Measurements from ENCODE around the gene GTF2F2.
"Not testable (repeated sequence)": the region's sequence is repeated elsewhere in the genome, so short reads cannot be mapped to it uniquely, and the experiment has no call there.

Gene GTF2F2

GRCh38 chr13:45297456-45298205, 177.3 kb downstream of the GTF2F2 start:
- TF ChIP-seq CTCF (conservative IDR thresholded peaks at IDR 0.05; ENCODE audit: low read depth), result no peak
- DNase-seq (ENCODE audit: low spot score), result no peak
- ChIA-PET POLR2A (ENCODE audit: low non-redundant PET) (no interaction called here), CTCF (no interaction called here)
- H3K27ac ChIP-seq, result peak overlapping the region; percentile 12; the same call in 1 of the 2 replicates

DNA sequence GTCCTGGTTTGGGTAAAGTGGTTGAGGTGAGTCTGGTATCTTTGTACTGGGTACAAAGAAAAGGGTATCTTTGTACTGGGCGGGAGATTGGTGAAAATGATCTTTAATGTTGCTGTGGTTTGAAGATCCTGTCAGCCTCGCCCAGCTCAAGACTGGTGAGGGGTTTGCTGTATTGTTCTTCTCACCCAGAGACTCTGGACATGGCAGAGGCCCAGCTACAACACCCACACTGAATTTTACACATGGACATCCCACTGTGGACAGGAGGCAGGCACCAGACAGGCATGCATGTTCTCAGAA, 177.8 kb downstream of the GTF2F2 start:
- no peak for TF ChIP-seq CTCF (conservative IDR thresholded peaks at IDR 0.05; ENCODE audit: low read depth)
- no peak overlapping the region for H3K27ac ChIP-seq
- POLR2A ChIA-PET (ENCODE audit: low non-redundant PET), result no interaction called here
- no peak for DNase-seq (ENCODE audit: low spot score)
- CTCF ChIA-PET, result interaction anchor here (0.6 kb wide), 1 partner anchor 9 kb away, joined by 6 read pairs; no protein-coding TSS in a partner anchor

- DNase-seq (ENCODE audit: low spot score); H3K27ac ChIP-seq; POLR2A ChIA-PET (ENCODE audit: low non-redundant PET): not testable (repeated sequence)
- CTCF ChIA-PET, result interaction anchor here (0.6 kb wide), 1 partner anchor 9 kb away, joined by 6 read pairs; no protein-coding TSS in a partner anchor
Observed at GRCh38 chr13:45298550-45298949, 178.2 kb downstream of the GTF2F2 start.

DNA sequence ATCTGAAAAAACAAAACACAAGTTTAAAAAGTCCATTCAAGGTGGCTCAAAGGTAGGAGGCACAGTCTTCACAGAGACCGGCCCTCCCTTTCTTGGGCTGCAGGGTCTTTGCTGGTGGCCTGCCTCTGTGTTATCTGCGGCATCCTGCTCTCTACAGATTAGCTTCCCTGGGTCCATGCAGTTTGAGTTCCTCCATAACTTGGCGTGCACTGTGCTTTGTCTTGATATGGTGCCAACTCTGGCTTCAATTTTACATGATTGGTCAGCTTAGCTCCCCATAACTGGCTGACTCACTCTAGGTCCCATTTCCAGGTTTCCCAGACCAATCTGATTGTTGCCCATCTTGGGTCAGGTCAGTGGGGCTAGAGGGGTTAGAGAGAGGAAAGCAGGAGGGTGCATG, 178.9 kb downstream of the GTF2F2 start:
- no peak for DNase-seq (ENCODE audit: low spot score)
- H3K27ac ChIP-seq, result no peak overlapping the region
- TF ChIP-seq CTCF (conservative IDR thresholded peaks at IDR 0.05; ENCODE audit: low read depth), result no peak
- CTCF ChIA-PET, result interaction anchor here (0.6 kb wide), 1 partner anchor 95 kb away, joined by 3 read pairs; no protein-coding TSS in a partner anchor
- POLR2A ChIA-PET (ENCODE audit: low non-redundant PET), result no interaction called here

DNA sequence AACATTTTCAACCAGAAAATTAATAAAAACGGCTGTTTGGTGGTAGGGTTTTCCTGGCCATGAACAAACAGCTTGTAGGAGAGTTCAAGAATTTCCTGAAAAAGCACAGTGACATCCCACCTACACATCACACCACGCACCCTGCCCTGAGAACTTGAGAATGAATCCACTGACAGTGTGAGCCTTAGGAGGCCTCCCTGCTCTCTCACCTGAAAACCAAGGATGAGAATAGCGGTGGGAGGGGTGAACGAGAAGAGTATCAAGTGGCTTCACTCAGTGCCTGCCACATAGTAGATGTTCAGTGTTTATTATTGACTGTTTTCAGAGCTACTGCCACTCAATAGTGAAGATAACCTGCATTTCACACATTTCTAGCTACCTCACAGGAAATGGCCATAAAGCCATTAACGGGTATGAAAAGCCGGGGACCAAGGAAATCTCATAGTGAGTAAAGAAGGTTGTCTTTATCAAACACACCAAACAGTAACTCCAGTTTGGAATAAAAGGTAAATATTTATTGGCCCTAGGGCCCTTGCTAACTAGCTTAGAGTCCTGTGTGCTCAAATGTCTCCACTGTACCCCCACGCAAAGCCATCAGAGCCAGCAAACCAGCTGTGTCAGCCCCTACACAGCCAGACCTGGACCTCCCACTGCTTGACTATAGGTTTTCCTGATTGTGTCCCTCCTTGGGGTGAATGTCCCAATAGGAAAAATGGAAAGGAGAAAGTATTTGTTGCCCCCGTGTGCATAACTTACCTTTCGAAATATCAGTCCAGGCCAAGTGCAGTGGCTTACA, 180.1 kb downstream of the GTF2F2 start:
- CTCF ChIA-PET, result interaction anchor here (0.6 kb wide), 2 partner anchors 253 to 258 kb away, joined by 4 read pairs; no protein-coding TSS in a partner anchor
- TF ChIP-seq CTCF (conservative IDR thresholded peaks at IDR 0.05; ENCODE audit: low read depth), result no peak
- H3K27ac ChIP-seq, result no peak overlapping the region
- DNase-seq (ENCODE audit: low spot score), result no peak
- POLR2A ChIA-PET (ENCODE audit: low non-redundant PET), result no interaction called here

GRCh38 chr13:45301263-45301662, 181.0 kb downstream of the GTF2F2 start:
- ChIA-PET POLR2A (ENCODE audit: low non-redundant PET) (no interaction called here), CTCF (interaction anchor here (0.6 kb wide), 1 partner anchor 254 kb away, joined by 4 read pairs; no protein-coding TSS in a partner anchor)
- no peak overlapping the region for H3K27ac ChIP-seq
- no peak for TF ChIP-seq CTCF (conservative IDR thresholded peaks at IDR 0.05; ENCODE audit: low read depth)
- no peak for DNase-seq (ENCODE audit: low spot score)

GRCh38 chr13:45302507-45302906, 182.2 kb downstream of the GTF2F2 start:
- no peak for DNase-seq (ENCODE audit: low spot score)
- ChIA-PET POLR2A (ENCODE audit: low non-redundant PET) (no interaction called here), CTCF (interaction anchor here (0.7 kb wide), 1 partner anchor 1465 kb away, joined by 4 read pairs; no protein-coding TSS in a partner anchor)
- no peak overlapping the region for H3K27ac ChIP-seq
- no peak for TF ChIP-seq CTCF (conservative IDR thresholded peaks at IDR 0.05; ENCODE audit: low read depth)

Measured in RWPE1 (cell line).